Activated CD8-positive, alpha-beta memory T cell treated with anti-CD3 and anti-CD28 coated beads, Interleukin-2, amount 10 ng/mL, durations not matched to agents 7 days and 5 days (primary cell): Measurements from ENCODE around the gene SRGAP2B. TPM values are rescaled to one million over a fixed set of nuclear protein-coding genes. Genes with fewer than 3 reads are reported as not detected.
"Not testable (repeated sequence)": the region's sequence is repeated elsewhere in the genome, so short reads cannot be mapped to it uniquely, and the experiment has no call there.

ENCODE experiments used
- ATAC-seq: fragments of 150-1000 bp; cut with Tn5 transposase; one replicate; pipeline ENCODE4 v1.10.0; 2021; ENCODE audit warnings: moderate library complexity
- CTCF ChIA-PET: fragments of 350-600 bp; sonication (Branson Sonifier 250); formaldehyde crosslinking; loops from one replicate; lab custom pipeline; 2021; ENCODE audit warnings: antibody characterized with exemption; lab: Charles Lee
- DNase-seq: peaks from one replicate; pipeline ENCODE4 v3.0.0-alpha.2; 2020
- H3K27ac Mint-ChIP-seq: one replicate; pipeline ENCODE4 v1.8.0; 2021; ENCODE audit warnings: mild to moderate bottlenecking, mixed read lengths
- H3K27me3 Mint-ChIP-seq: one replicate; pipeline ENCODE4 v1.8.0; 2021; ENCODE audit warnings: mixed read lengths
- H3K36me3 Mint-ChIP-seq: one replicate; pipeline ENCODE4 v1.8.0; 2021; ENCODE audit warnings: mild to moderate bottlenecking, mixed read lengths
- H3K4me1 Mint-ChIP-seq: one replicate; pipeline ENCODE4 v1.8.0; 2021; ENCODE audit warnings: mixed read lengths
- H3K4me3 Mint-ChIP-seq: one replicate; pipeline ENCODE4 v1.8.0; 2021; ENCODE audit warnings: mild to moderate bottlenecking, moderate library complexity, mixed read lengths
- H3K9me3 Mint-ChIP-seq: one replicate; pipeline ENCODE4 v1.8.0; 2022; ENCODE audit warnings: low read depth, mixed read lengths
- total RNA-seq, 2 experiments: library from RNA; stranded (reverse); gene quantifications; one replicate each; pipeline ENCODE4 v1.2.3, GENCODE V29; 2021

SRGAP2B gene
- total RNA-seq, 2 experiments from 2014 or later = 41.2 to 51.7 TPM

- H3K36me3 Mint-ChIP-seq, H3K4me1 Mint-ChIP-seq, ATAC-seq, DNase-seq, H3K4me3 Mint-ChIP-seq, H3K27ac Mint-ChIP-seq, H3K9me3 Mint-ChIP-seq, H3K27me3 Mint-ChIP-seq, CTCF ChIA-PET: not testable (repeated sequence)
Observed at GRCh38 chr1:144986171-144986860, 108.8 kb downstream of the SRGAP2B start.

GRCh38 chr1:144985550-144986170, 109.5 kb downstream of the SRGAP2B start:
- CTCF ChIA-PET, ATAC-seq, H3K27me3 Mint-ChIP-seq, H3K9me3 Mint-ChIP-seq, DNase-seq, H3K4me1 Mint-ChIP-seq, H3K4me3 Mint-ChIP-seq, H3K36me3 Mint-ChIP-seq, H3K27ac Mint-ChIP-seq: not testable (repeated sequence)

GRCh38 chr1:144982802-144983525, 112.2 kb downstream of the SRGAP2B start:
- H3K36me3 Mint-ChIP-seq, CTCF ChIA-PET, H3K4me3 Mint-ChIP-seq, H3K9me3 Mint-ChIP-seq, DNase-seq, H3K27me3 Mint-ChIP-seq, H3K4me1 Mint-ChIP-seq, ATAC-seq, H3K27ac Mint-ChIP-seq: not testable (repeated sequence)

GRCh38 chr1:144981157-144981556, 114.0 kb downstream of the SRGAP2B start:
- H3K9me3 Mint-ChIP-seq, H3K27ac Mint-ChIP-seq, ATAC-seq, DNase-seq, H3K36me3 Mint-ChIP-seq, H3K4me3 Mint-ChIP-seq, H3K27me3 Mint-ChIP-seq, CTCF ChIA-PET, H3K4me1 Mint-ChIP-seq: not testable (repeated sequence)

GRCh38 chr1:144979960-144980595, 115.0 kb downstream of the SRGAP2B start:
- H3K4me3 Mint-ChIP-seq, H3K27ac Mint-ChIP-seq, H3K4me1 Mint-ChIP-seq, DNase-seq, CTCF ChIA-PET, H3K36me3 Mint-ChIP-seq, H3K27me3 Mint-ChIP-seq, ATAC-seq, H3K9me3 Mint-ChIP-seq: not testable (repeated sequence)

- H3K27ac Mint-ChIP-seq, H3K4me3 Mint-ChIP-seq, DNase-seq, H3K36me3 Mint-ChIP-seq, H3K27me3 Mint-ChIP-seq, CTCF ChIA-PET, H3K4me1 Mint-ChIP-seq, ATAC-seq, H3K9me3 Mint-ChIP-seq: not testable (repeated sequence)
Observed at GRCh38 chr1:144977856-144978255, 117.3 kb downstream of the SRGAP2B start.

GRCh38 chr1:144971936-144972335, 123.2 kb downstream of the SRGAP2B start:
- H3K27me3 Mint-ChIP-seq, DNase-seq, CTCF ChIA-PET, H3K9me3 Mint-ChIP-seq, H3K4me3 Mint-ChIP-seq, H3K36me3 Mint-ChIP-seq, H3K4me1 Mint-ChIP-seq, ATAC-seq, H3K27ac Mint-ChIP-seq: not testable (repeated sequence)

- H3K4me1 Mint-ChIP-seq, H3K36me3 Mint-ChIP-seq, DNase-seq, H3K4me3 Mint-ChIP-seq, CTCF ChIA-PET, H3K9me3 Mint-ChIP-seq, H3K27me3 Mint-ChIP-seq, H3K27ac Mint-ChIP-seq, ATAC-seq: not testable (repeated sequence)
Observed at GRCh38 chr1:144966488-144966887, 128.6 kb downstream of the SRGAP2B start.

GRCh38 chr1:144964765-144965164, 130.4 kb downstream of the SRGAP2B start:
- H3K4me1 Mint-ChIP-seq, H3K9me3 Mint-ChIP-seq, ATAC-seq, H3K27me3 Mint-ChIP-seq, H3K27ac Mint-ChIP-seq, DNase-seq, H3K4me3 Mint-ChIP-seq, CTCF ChIA-PET, H3K36me3 Mint-ChIP-seq: not testable (repeated sequence)

GRCh38 chr1:144964186-144964585, 130.9 kb downstream of the SRGAP2B start:
- H3K27me3 Mint-ChIP-seq, CTCF ChIA-PET, H3K4me3 Mint-ChIP-seq, H3K27ac Mint-ChIP-seq, H3K36me3 Mint-ChIP-seq, H3K9me3 Mint-ChIP-seq, DNase-seq, H3K4me1 Mint-ChIP-seq, ATAC-seq: not testable (repeated sequence)

- H3K9me3 Mint-ChIP-seq, ATAC-seq, H3K4me1 Mint-ChIP-seq, H3K4me3 Mint-ChIP-seq, H3K27ac Mint-ChIP-seq, H3K36me3 Mint-ChIP-seq, DNase-seq, CTCF ChIA-PET, H3K27me3 Mint-ChIP-seq: not testable (repeated sequence)
Observed at GRCh38 chr1:144963571-144963970, 131.6 kb downstream of the SRGAP2B start.

GRCh38 chr1:144961604-144962583, 133.2 kb downstream of the SRGAP2B start:
- DNase-seq, H3K27me3 Mint-ChIP-seq, CTCF ChIA-PET, H3K27ac Mint-ChIP-seq, ATAC-seq, H3K36me3 Mint-ChIP-seq, H3K4me3 Mint-ChIP-seq, H3K4me1 Mint-ChIP-seq, H3K9me3 Mint-ChIP-seq: not testable (repeated sequence)
